GM12892 (cell line): ENCODE measurements around the gene HPRT1.

ENCODE experiments used
- POLR2A ChIP-seq: IDR thresholded peaks from 2 replicates; pipeline ENCODE4 v1.6.1; 2011; ENCODE audit warnings: low read depth, low read length, control low read depth
- POLR2AphosphoS5 ChIP-seq: IDR thresholded peaks from 2 replicates; pipeline ENCODE4 v1.6.1; 2011; ENCODE audit warnings: low read depth, low read length, control low read depth
- TAF1 ChIP-seq: IDR thresholded peaks from 2 replicates; pipeline ENCODE4 v1.6.1; 2011; ENCODE audit warnings: low read depth, mild to moderate bottlenecking, control low read depth, low read length, borderline replicate concordance

DNA sequence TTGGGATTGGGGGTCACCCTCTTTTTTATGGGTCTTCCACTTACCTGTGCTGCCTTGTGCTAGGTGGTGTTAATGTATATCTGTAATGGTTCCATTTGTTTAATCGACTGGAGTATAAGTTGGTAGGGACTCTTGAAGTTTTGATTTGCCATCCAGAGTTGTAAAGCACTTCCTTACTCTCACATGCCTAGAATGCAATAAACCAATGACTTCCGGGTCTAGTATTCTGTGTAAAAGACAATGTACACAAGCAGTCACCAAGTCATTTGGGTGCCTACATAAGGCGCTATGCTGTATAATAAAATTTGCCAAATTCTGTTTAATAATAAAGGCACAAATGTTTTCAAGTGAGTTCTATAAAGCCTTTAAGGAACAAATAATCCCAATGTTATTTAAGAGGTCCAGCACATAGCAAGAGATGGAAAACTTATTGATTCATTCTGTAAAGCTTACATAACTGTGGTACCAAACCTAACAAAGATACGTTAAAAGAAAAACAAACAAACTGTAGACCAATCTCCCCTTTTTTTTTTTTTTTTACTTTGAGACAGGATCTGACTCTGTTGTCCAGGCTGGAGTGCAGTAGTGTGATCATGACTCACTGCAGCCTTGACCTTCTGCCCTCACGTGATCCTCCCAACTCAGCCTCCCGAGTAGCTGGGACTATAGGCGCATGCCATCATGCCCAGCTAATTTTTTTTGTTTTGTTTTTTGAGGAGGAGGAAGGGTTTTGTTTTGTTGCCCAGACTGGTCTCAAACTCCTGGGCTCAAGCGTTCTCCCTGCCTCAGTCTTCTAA lies 41.5 kb upstream of the HPRT1 start:
- TF ChIP-seq POLR2A (no peak), POLR2AphosphoS5 (no peak), TAF1 (no peak)
